GM11168 (cell line): Measurements from ENCODE around the gene COL27A1.

Source experiments
- in situ Hi-C: fragments of 300-500 bp; cut with MboI; formaldehyde crosslinking; loops from one replicate; pipeline ENCODE4 v1.12.0; 2022; ENCODE audit warnings: low sequenced_read_pairs; ENCODE audit not compliant: unreplicated experiment

The COL27A1 gene

GRCh38 chr9:114290561-114290986 is 135.2 kb downstream of the COL27A1 start:
- in situ Hi-C loops = loop anchor here (10.0 kb wide), 1 partner anchor 136 kb away; the partner anchor contains the start of gene COL27A1

DNA sequence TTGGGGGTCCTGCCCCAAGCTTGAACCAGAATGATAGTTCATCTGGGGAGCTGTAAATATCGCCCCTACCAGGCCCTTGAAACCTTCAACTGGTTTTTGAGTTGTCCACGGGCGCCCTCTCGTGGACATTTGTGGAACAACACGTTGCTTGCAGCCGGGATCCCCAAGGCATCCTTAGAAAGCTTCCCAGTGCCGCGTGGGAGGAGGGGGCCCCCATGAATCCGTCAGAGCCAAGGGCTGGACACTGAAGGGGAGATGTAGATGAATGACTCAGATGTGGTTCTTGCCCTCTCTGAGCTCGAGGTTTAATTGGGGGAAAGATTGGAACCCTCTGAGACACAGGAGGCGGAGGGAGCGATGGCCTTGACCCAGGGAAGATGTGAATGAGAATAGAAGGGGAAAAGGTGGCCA is 135.7 kb downstream of the COL27A1 start:
- in situ Hi-C loops = loop anchor here (10.0 kb wide), 1 partner anchor 136 kb away; the partner anchor contains the start of gene COL27A1

GRCh38 chr9:114291886-114292590 is 136.7 kb downstream of the COL27A1 start:
- in situ Hi-C loops = loop anchor here (10.0 kb wide), 1 partner anchor 137 kb away; the partner anchor contains the start of gene COL27A1

GRCh38 chr9:114294664-114295063 is 139.3 kb downstream of the COL27A1 start:
- in situ Hi-C loops = loop anchor here (10.0 kb wide), 1 partner anchor 140 kb away; the partner anchor contains the start of gene COL27A1

DNA sequence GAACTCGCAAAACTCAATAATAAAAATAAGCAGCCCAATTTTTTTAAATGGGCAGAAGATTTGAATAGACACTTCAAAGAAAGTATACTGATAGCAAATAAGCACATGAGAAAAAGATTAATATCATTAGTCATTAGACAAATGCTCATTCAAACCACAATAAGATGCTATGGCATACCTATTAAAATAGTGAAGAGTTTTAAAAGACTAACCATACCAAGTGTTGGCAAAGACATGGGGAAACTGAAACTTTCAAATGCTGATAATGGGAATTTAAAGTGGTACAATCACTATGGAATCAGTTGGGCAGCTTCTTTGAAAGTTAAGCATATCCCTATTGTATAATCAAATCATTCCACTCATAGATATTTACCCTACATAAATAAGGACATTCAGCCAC is 141.0 kb downstream of the COL27A1 start:
- in situ Hi-C loops = loop anchor here (10.0 kb wide), 1 partner anchor 142 kb away; the partner anchor contains the start of gene COL27A1

DNA sequence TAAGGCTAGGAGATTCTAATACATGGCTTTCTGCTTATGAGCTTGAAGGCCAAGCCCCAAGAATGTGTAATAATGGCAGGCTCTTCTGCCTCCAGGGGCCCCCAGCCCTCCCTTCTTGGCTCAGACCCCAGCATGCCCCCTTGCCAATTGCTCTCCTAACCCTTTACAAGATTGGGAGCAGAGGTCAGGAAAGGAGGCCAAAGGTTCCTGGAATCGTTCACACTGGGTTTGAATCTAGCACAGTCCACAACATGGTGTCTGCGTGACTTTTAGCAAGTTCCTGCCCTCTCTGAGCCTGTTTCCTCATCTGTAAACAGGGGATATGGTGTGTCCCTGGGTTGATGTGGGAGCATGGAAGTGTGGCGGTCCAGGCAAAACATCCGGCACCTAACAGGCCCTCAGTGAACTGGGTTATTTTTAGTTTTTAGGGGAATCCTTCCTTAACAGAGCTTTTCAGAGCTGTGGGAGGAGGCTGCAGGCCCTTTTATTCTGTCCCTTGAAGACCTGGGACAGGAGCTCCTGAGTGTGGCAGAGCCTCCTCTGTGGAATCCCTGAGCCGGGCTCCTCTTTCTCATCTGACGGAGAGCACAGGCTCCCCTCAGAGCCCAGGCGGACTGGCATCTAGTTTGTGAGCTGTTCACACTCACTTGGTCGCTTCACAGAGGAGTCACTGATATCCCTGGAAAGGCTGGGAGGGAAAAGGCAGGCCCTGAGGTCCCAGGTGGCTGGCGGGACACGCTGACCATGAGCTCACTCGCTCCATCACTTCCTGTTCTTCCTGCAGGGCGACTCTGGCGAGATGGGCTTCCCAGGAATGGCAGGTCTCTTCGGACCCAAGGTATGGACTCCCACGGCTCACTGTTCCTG is 144.2 kb downstream of the COL27A1 start:
- in situ Hi-C loops = loop anchor here (10.0 kb wide), 1 partner anchor 145 kb away; the partner anchor contains the start of gene COL27A1

DNA sequence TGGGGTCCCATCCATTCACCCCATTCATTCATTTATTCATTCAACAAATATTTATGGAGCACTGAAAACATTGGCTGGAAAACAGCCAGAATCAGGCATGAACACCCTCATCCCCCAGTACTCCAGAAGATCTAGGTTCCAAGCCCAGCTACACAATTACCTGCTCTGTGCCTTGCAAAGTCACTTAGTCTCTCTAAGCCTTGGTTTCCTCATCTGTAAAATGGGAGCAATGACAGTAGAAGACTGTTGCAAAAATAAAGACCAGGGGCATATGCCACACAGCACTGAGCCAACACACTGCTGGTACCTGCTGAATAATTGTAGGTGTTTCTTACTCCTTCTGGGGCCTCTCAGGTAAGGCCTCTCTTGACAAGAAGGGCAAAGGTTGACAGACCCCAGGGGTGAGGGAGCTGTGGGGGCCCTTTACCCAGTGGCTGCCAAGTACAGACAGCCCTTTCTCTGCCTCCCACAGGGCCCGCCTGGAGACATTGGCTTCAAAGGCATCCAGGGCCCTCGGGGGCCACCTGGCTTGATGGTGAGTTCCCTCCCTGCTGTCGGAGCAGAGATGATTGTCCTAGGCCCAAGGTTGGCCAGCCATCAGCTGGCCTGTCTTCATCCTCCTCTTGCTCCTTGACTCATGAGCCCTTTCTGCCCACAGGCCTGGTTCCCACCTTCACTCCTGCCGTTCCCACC is 145.0 kb downstream of the COL27A1 start:
- in situ Hi-C loops = no loop called here

DNA sequence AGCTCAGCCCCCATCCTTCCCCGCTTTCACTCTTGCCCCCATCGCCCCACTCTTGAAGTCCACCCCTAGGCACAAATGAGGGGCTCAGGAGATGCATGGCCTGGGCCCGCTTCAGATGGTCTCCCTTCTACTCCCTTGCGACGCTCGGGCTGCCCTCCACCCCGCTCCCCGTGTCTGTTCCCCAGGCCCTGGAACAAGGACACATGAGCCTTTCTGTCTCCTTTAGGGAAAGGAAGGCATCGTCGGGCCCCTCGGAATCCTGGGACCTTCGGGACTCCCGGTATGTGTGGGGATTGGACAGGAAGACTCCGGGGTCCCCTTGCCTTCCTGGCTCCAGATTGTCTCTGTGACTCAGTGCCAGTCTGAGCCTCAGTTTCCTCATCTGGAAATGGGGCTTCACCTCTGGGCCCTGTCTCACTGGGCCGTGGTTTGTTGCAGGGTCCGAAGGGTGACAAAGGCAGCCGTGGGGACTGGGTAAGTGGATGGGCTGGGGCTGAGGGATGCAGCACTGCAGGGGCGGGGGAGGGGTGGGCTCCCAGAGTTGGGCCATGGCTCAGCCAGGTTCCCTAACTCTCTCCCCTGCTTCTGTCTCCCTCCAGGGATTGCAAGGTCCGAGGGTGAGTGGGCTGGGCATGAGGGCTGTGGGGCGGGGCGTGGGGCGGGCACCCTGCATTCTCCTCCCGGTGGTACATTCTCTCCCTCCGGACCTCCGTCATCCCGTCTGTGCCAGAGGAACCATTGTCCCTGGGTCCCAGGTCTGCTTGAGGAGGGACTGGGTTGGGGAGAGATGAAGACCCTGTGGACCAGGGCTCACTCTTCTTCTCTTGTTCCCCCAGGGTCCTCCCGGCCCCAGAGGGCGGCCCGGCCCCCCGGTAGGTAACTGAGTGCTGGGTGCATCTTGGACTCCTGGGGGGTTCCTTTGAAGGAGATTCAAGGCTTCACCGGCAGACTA is 145.8 kb downstream of the COL27A1 start:
- in situ Hi-C loops = no loop called here

DNA sequence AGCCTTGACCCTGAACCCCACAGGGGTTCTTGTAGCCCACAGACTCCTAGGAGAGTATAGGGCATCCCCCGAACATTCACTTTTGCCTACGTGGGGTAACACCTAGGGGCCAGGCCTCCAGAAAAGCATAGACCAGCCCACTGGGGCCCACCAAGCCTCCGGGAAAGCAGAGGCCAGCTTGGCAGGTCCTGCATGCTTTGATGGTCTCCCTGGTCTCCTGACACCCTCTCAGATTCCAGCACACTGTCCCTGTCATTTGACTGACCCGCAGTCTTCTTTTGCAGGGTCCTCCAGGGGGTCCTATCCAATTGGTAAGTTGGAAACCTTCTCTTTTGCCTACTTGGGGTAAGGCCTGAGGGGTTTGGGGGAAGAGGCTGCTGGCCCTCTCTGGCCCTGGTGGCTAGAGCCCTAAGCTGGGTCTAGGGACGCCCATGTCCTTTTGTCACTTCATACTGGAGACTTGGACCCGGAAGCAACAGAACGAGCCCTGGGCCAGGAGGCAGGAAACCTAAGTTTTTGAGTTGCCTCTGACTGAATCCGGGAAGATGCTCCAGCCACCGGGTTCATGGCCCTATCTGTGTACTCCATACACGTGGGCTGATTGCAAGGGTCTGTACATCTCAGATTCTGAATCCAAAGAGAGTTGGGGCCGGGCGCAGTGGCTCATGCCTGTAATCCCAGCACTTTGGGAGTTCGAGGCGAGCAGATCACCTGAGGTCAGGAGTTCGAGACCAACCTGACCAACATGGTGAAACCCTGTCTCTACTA is 146.6 kb downstream of the COL27A1 start:
- in situ Hi-C loops = no loop called here

DNA sequence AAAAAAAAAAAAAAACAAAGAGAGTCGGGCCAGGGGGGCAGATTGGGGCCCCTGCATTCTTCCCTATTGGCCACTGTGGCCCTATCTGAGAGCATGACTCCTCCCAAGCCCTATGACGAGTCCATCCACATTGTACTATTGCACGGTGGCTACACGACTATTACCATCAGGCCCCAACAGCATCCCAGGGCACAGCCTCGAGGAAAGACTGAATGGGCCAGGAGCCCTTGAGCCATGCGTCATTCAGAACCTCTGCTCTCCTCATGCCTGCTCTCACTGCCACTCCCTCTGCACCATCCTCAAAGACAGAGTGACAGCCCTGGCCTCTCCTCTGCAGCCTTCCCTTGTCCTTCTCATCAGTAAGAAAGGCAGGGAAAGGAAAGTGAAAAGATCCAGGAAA is 147.4 kb downstream of the COL27A1 start:
- in situ Hi-C loops = no loop called here

- in situ Hi-C loops = no loop called here
Observed at GRCh38 chr9:114303571-114303970, 148.2 kb downstream of the COL27A1 start.

DNA sequence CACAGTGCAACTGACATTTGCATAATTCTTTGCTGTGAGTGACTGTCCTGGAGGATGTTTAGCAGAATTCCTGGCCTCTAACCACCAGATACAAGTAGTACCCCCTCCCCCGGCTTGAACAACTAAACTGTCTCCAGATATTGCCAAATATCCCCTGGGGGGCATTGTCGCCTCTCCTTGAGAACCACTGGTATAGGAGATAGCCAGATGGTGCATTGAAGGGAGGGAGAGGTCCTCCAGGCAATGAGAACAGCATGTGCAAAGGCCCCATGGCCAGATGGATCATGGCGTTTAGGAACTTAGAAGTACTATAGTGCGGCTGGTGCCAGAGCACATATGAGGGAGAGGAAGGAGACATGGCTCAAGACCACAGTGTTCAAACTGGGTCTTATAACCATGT is 148.6 kb downstream of the COL27A1 start:
- in situ Hi-C loops = no loop called here

DNA sequence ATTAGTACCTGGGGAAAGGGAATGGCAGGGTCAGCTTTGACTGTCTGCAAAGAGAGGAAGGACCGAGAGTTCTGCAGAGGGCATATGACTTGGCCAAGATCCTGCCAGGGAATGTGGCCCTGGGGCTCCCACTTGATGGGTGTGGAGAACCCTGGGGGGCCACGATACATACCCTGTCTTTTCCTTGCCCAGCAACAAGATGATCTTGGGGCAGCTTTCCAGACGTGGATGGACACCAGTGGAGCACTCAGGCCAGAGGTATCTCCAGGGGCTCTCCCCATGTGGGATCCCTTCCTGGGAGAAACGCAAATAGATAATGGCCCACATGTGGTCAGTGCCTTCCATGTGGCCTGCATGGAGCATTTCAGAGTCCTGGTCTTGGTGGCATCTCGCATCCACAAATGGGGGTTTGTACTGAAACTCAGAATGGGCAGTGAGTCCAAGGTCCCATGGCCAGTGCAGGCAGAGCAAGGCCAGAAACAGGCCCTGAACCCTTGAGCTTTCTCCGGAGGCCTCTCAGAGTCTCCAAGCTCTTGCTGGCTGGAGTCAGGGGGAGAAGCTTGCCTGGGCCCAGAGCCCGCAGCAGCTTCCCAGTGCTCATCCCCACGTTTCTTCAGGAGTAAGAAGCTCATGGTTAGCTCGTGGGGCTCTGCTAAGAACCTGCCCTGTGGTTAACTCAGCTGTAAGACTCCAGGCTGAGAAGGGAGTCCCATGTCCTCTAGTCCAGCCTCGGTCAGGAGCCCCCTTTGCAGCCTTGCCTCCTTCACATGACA is 149.3 kb downstream of the COL27A1 start:
- in situ Hi-C loops = no loop called here

- in situ Hi-C loops = no loop called here
Observed at GRCh38 chr9:114307899-114308267, 152.5 kb downstream of the COL27A1 start.

- in situ Hi-C loops = no loop called here
Observed at GRCh38 chr9:114308361-114308950, 153.1 kb downstream of the COL27A1 start.

GRCh38 chr9:114309096-114309495 is 153.8 kb downstream of the COL27A1 start:
- in situ Hi-C loops = no loop called here
